ENCODE results near the gene CLIP2. TPM values are rescaled to one million over a fixed set of nuclear protein-coding genes. Genes with fewer than 3 reads are reported as not detected.

CLIP2 gene
- total RNA-seq, 1 donor from 2014 or later = 4.3 TPM

DNA sequence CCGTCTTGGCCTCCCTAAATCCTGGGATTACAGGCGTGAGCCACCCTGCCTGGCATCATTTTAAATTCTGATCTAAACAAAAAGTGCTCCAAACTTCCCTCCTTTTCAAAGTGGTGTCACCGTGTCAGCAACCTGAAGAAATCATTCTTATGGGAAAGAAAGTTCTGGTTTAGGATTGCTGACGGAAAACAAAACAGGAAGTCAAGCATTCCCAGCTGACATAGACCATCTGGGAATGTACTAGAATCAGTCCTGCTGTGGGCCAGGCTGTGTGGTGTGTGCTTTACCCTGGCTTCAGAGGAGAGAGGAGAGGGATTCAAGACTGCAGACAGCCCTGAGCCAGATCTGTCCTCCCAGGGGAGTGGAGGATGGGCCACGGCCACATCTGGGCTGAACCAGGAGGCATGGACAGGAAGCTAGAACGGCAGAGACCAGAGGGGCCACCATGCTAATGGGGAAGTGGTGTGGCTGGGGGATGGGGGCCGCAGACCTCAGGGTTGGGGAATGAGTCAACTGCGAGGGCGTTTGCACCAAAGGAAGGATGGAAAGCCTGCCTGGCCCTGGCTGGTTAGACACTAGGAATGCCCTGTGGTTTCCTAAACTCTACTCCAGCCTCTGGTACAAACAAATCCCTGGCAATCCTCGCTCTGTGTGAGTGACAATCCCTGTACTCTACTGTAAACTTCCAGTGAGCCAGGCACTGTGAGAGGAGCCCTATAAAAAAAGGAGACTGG, 16.7 kb upstream of the CLIP2 start:
- ATAC-seq = peak; percentile 58

DNA sequence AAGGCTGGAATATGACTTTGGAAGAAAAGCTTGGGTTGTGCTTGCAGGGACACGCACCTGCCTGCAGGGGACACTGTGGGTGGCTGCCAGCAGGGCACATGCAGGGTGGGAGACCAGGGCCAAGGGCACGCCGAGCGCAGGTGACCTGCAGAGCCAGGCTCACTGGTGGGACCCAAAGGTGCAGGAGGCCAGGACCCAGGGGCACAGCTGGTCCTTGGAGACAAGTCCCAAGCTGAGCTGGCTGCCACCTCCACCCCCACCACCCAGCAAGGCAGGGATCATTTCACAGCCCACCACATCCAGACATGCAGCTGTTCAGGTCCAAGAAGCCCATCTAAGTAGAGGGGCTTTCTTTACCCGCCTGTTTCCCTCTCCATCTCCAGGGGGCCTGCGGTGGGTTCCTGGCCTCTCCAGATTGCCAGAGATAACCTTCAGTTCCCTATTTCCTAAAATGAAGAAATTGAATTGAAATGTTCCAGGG, 13.8 kb upstream of the CLIP2 start:
- peak; percentile 43 for ATAC-seq

DNA sequence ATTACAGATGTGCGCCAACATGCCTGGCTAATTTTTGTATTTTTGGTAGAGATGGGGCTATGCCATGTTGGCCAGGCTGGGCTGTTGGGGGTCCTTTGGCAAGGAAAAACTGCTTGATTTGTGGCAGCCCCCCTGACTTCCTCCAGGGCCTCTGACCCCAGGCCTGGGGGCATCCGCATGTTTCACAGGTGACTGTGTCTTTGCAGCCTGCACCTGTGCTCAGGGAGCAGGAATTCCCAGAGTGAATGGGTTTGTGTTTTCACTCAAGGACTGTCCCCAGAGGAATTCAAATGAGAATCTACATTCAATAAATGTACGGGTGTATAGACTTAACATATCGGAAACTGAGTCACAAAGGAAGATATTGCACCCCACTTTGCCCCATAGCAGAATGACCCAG, 11.6 kb upstream of the CLIP2 start:
- ATAC-seq = no peak

DNA sequence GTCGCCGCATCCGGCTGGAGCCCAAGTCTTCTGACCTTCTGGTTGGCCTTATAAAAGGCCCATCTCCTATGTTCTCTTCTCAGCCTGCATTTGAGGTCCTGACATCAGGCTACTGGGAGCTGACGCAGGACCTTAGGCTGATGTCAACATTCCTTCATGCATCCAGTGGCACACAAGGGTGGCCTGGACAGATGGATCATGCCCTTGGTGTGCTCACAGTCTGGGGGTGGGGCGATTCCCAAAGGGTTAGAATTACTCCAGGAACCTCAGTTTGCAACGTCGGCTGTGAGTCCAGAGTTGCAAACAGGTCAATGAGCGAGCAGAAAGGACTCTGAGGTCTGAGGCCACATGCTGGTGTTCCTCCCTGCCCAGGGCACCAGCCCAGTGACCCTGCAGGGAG, 8.2 kb upstream of the CLIP2 start:
- no peak for ATAC-seq

DNA sequence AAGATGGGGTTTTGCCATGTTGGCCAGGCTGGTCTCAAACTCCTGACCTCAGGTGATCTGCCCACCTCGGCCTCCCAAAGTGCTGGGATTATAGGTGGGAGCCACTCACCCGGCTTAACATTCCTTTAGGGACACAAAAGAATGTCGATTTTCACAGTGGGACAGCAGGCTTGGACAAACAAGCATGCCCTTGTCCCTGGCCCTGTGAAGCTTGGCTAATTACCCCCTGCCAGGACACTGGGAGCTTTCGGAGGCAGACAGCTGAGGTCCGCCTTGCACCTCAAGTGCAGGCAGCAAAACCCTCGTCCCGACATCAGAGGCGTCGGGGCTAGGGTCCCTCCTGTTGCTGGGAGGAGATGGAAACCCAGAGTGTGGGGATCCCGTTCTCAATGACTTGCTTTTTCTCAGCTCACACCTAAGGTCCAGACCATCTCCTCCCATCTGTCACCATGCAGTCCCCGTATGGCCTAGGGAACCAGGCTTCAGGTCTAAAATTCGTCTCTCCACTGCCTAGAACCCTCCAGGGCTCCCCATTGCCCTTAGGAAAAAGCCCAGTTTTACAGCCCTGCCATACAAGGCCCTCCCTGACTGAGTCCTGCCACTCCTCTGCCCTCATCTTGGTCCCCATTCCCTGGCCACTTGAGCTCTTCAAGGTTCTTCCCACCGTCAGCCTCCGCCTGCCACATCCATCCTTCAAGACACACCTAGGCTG, 6.3 kb upstream of the CLIP2 start:
- no peak for ATAC-seq

DNA sequence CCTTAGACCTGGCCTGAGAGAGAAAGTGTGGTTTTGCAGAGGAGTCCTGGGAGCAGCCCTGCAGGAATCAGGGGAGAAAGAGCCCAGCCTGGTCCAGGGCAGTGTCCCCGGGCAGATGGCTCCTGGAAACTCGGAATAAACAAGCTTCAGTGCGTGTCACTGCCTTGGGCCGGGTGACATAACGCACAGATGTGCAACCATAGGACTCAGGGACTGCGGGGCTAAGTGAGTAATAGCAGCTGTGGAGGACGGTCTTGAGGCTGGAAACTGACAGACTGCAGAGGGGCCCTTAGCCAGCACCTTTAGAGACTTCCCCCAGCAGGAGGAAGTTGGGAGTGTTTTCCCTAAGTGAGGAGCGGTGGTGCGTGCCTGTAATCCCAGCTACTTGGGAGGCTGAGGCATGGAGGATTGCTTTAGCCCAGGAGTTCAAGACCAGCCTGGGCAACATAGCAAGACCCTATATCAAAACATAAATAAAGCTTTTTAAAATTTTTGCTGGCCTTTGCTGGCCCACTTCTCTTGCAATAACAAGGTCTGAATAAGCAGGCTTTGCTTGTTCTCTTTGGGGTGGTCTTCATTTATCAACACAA, 5.3 kb upstream of the CLIP2 start:
- no peak for ATAC-seq

DNA sequence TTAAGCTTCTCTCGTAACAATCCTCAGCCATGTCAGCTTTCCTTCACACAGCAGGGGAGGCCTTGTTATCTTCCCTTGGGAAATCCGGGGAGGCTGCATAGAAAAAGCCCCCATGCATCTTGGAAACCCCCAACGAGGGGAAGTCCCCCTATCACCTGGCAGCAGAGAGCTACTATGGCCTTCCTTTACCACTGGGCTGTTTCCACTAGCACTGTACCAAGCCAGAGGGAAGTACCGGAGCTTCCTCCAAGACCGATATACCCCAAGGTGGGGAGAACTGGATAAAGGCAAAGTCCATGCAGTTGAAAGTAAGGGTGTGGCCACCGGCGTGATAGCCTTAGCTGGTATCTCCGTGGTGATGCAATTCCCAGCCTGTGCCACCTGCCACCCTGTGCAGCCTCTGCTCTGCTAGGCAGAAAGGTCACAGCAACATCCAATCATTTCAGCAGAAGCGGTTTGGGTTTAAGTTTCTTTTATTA, 4.4 kb upstream of the CLIP2 start:
- ATAC-seq = no peak

DNA sequence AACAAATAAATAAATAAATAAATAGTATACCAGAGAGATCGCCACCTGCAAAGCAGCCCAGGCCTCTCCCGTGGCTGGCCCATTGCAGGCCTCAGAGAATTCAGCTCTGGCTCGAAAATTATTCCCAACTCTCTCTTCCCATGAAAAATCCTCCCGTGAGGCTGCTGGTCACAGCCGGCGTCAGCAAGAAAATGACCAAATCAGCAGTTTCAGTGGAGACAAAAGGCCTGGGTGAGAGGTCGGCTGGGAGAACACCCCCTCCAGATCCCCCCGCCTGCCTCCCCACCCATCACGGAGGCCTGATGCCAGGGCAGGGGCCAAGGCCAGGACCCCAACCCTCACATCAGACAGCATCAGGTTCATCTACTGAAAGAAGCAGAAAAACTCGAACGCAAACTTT, 3.1 kb upstream of the CLIP2 start:
- ATAC-seq = no peak

DNA sequence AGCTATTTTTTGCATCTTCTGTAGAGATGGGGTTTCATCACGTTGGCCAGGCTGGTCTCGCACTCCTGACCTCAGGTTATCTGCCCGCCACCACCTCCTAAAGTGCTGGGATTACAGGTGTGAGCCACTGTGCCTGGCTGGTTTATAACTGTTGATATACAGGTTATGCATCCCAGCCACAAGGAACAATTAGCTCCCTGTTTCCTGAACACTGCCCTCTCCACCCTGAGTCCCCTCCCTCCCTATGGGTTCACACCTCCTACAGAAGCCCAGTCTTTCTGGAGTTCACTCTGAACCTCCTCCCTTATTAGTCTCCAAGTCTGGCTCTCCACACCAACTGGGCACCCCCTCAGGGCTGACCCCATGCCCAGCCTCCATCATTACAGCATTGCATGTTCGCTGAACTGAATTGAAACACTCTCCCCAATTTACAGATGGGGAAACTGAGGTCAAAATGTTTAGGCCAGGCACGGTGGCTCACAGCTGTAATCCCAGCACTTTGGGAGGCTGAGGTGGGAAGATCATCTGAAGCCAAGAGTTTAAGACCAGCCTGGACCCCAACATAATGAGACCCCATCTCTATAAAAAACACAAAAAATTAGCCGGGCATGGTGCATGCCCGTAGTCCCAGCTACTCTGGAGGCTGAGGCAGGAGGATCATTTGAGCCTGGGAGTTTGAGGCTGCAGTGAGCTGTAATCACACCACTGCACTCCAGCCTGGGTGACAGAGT, 1.7 kb upstream of the CLIP2 start:
- ATAC-seq = no peak

DNA sequence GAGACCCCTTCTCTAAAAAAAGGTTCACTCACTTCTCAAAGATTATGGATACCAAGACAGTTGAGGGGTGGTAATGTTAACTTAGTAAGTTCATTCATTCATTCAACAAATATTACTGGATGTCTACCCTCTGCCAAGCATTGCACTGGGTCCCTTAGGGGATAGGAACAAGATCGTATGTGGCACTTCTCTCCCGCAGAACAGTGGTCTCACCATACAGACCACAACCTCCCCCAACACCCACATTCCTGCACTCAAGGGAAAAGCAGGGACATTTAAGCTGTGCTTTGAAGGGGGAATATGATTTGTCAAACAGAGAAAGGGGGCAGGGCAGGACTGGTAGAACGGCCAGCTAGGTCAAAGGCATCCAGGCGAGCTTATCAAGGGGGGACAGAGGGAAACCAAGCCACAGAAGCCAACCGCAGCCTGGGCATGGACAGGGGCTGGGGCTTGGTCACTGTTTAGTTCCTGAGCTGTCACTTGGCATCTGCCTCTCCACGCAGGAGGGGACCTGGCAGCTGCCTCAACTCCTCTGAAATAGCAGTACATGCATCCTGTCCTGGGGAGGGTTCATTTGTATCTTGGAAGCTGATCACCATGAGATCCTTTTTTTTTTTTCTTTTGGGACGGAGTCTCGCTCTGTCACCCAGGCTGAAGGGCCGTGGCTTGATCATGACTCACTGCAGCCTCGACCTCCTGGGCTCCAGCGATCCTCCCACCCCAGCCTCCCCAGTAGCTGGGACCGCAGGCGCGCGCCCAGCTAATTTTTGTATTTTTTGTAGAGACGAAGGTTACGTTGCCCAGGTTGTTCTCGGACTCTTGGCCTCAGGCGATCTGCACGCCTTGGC, 949 bp upstream of the CLIP2 start:
- ATAC-seq = no peak

DNA sequence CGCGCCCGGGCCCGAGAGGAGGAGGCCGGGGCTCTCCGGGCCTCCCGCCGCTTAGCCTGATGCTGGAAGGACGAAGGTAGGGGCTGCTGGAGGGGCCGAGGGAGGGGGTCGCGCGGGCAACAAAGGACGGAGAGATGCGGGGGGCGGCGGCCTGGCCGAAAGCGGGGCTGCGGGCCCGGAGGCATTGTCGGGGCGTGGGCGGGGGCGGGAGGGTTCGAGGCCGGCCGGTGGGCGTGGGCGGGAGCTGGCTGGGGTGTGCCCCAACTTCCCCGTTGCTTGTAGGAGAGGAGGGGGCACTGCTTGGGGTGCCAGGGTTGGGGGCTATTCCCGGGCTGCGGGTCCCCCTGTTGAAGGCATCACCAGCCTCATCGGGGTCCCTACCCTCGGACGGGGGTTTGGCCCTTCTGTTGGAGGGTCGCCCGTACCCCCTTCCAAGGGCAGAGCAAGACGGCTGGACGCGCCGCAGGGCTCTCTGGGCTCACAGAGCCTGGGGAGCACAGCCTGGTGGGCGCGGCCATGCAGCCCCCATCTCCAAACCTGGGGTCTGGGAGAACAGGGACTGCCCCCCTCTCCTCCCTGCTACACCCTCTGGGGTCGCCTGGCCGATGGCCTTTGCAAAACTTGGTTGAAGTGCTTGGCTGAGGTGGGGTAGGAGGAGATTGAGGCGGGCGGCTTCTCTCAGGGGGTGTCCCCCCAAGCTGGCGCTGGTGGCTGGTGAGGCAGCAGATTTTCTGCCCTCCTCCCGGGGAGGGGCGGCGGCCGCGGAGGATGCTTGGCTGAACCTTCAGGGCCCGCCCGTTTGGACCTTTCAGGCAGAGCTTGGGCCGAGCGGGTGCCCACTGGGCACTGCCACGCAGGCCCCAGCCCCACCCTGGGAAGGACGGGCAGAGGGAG, 699 bp downstream of the CLIP2 start:
- peak; percentile 14 for ATAC-seq

DNA sequence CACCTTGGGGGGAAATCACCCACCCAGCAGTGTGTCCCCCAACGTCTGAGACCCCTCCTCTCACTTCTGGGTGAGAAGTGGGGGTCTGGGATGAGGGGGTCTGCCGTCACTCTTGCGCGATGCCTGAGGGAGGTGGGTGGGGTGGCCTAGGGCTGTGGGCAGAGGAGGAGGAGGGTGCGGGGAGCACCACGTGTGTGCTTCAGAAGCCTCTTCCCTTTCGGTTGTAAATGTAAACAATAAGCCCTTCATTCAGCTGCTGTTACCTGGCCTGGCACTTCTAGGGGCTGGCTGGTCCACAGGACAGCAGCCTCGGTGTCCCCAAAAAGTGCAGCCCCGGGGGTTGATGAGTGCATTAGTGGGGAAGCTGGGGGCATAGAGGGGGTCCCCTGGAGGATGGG, 1.3 kb downstream of the CLIP2 start:
- no peak for ATAC-seq

DNA sequence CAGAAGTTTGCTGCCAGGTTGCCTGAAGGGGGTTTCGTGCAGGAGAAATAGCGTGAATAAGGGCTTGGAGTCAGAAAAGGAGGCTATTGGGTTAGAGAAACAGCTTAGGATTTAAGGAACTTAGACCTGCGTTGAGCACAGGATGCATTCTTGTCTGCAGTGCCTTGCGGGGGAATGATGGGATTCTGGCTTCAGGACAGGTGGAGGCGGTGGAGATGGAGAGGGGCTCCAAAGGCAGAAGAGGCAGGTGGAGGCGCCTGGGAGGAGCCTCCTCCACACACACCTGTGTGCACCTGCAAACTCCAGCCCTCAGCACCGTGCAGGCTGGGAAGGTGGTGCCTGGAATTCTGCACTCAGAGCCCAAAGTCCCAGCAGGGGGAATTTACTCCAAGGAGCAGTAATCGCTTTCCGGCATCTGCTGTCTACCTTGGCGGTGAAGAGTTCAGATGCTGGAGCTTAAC, 1.8 kb downstream of the CLIP2 start:
- no peak for ATAC-seq

DNA sequence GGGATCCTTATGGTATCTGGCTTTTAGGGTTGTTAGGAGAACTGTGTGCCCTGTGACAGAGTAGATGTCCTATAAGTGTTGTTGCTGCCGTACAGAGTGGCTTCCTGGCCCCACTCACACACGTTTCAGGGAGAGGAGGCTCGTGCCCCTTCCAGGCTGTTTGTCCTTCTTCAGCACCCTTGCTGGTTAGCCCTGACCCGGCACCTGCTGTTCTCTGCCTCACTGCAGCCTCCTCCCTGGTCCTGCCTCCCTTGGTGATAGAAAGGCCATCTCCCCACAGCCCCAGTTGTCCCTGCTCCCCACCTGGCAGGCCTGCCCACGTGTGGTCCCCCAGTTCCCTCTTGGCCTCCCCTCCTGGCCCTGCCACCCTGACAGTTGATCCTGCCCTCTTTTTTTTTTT, 2.3 kb downstream of the CLIP2 start:
- no peak for ATAC-seq

DNA sequence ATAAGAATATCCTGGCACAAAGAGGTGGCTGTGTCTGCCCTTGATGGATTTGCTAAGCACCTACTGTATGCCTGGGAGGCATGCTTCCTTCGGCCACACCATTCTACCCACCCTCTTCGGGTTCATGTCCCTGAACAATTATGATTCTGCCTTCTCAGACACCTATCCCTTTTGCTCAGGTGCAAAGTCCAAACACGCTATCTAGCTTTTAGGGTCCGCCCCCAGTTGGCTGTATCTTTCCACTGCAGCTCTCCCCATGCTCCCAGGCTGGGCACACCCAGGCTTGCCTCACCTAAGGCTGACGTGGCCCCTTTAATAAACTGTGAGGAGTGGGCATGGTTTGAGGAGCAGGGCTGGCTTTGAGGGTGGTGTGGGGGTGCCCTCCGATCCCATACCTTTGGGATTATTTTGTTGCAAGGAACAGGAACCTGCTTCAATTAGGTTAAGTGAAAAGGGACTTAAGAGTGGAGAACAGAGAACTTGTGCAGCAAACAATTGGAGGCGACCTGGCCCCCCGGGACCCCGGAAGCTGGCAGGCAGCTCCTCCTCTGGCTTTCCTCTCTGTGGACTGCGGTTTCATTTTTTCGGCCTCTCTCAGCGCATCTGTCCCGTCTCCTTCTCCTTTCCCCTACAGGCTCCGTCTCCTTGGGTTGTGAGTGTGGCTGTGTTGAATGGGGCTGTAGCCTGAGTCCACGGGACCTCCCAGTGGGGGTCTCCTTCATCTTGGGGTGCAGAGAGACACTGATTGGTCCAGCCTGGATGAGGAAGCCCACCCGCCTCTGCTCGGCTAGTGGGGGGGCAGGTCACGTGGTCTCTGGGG, 3.8 kb downstream of the CLIP2 start:
- ATAC-seq = peak; percentile 24

DNA sequence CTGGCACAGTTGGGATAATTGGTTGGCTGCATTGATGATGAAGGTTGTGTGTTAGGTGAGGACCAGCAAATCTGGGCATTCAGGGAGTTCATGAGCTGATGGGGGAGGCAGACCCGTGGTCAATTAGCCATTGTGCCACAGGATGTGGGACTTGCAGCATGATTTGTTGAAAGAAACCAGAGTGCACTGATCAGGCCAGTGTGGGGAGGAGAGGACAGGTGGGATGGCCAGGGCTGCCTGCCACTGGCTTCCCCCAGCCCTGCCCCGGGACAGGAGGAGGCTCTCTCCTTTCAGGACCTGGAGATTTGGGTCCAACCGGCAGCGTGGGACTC, 4.3 kb downstream of the CLIP2 start:
- no peak for ATAC-seq

DNA sequence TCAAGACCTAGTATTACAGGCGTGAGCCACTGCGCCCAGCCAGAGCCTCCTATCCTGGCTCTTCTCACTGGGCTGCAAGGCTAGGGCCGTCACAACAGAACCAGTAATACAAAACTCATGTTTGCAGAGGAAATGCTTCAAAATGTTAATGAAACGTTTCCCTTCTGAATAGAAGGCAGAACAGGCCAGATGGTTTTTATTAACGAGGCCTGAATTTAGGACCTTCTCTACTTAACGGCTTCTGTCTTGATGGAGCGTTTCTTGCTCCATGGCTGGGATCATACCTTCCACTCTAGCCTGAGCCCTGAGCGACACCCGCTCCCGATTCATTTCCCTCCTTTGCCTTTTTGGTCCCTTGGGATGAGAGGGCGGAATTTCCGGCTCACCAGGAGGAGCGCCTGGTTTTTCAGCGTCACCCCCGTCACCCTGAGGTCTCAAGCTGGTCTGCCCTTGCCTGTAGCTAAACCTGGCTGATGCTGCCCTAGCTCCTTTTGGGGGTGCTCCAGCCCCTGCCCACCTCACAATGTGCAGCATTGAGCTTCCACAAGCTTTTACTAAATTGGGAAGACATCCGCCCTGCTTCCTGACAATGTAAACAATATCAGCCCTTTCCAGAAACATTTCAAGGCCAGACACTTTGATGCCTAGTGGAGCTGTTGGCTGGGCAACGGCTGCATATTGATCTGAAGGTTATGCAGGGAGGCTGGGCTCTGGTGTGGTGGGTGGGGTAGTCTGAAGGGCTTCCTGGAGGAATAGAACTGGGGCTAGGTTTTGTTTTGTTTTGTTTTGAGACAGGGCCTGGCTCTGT, 5.2 kb downstream of the CLIP2 start:
- ATAC-seq = no peak

DNA sequence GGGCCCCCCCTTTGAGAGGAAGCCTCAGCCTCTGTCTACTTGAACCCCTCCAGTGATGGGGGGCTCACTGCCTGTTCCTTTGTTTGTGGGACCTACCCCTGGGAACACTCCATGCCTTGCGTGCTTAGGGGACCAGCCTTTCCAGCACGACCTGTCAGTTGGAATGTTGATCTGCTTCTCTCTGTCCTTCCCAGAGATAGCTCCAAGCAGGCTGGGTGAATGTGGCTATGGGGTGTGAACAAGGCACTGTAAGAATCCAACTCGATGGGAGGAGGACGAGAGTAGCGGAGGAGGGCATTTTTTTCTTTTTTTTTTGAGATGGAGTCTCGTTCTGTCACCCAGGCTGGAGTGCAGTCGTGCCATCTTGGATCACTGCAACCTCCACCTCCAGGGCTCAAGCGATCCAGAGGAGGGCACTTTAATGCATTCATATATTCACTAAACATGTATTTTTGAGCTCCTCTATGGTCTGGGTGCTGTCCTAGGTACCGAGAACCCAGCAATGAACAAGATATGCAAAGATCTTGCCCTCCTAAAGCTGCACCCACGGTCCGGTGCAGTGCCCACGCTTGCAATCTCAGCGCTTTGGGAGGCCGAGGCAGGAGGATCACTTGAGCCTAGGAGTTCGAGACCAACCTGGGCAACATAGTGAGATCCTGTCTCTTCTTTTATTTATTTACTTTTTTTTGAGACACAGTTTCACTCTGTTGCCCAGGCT, 8.5 kb downstream of the CLIP2 start:
- no peak for ATAC-seq

DNA sequence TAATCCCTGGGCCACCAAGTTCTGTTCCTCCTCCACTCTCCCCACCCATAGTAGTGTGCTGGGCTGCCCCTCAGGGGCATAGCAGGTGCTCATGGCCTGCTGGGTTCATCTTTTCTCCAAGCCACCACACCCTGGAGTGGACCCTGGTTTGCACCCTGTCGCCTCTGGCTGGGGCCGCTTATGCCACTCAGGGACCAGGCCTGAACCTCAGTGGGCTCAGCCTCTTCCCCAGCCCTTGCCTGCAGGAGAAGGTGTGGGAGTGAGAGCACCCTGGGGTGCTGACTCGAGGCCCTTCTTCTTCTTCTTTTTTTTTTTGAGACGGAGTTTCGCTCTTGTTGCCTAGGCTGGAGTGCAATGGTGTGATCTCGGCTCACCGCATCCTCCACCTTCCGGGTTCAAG, 10.2 kb downstream of the CLIP2 start:
- no peak for ATAC-seq
